ENCODE results near the gene CDK6. TPM values are rescaled to one million over a fixed set of nuclear protein-coding genes. Genes with fewer than 3 reads are reported as not detected.

The CDK6 gene
- polyA plus RNA-seq, 2 of the 4 experiments (the other 2 are of a cell fraction): 13.6 to 25.9 TPM

DNA sequence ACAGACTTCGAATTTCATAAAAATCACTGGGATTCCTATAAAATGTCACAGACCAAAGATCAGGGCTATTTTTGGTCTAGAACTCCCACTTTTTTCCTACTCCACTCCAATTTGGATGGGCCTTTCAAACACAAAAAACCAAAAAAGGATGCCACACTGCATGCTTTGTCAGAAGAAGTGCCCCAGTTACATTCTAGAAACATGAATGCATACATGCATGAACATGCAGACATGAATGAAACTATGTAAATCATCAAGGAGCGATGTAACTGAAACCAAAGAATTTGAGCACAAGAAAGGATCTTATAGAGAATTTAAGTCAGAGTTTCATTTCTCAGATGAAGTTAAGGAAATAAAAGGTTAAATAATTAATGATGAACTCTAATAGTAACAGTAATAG is 214.3 kb downstream of the CDK6 start (continued):
- TF ChIP-seq, protein P1, sequence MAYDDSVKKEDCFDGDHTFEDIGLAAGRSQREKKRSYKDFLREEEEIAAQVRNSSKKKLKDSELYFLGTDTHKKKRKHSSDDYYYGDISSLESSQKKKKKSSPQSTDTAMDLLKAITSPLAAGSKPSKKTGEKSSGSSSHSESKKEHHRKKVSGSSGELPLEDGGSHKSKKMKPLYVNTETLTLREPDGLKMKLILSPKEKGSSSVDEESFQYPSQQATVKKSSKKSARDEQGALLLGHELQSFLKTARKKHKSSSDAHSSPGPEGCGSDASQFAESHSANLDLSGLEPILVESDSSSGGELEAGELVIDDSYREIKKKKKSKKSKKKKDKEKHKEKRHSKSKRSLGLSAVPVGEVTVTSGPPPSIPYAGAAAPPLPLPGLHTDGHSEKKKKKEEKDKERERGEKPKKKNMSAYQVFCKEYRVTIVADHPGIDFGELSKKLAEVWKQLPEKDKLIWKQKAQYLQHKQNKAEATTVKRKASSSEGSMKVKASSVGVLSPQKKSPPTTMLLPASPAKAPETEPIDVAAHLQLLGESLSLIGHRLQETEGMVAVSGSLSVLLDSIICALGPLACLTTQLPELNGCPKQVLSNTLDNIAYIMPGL (CRISPR knock-in tag; IDR thresholded peaks at IDR 0.05; ENCODE audit: borderline replicate concordance): no peak
- TF ChIP-seq JUN (IDR thresholded peaks at IDR 0.05): no peak

DNA sequence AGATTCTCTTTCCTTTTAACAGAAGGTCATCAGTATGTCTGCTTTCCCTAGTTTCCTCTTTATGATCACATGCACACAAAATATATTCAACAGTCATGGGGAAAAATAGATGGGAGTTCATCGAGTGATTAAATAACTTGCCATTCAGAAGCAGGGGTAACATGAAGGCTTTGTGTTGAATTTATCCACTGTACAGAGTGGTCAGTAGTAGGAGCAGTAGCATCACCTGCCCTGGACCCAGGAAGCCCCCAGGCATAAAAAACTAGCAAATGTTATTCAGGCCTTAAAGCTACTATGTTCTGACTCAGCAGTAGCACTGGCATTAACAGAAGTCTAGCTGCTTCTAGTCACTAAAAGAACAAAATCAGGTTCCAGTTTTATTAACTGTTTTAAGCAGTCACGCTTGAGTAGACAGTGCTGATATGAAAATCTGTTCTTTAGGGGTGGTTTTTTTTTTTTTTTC is 214.8 kb downstream of the CDK6 start:
- DNase-seq (ENCODE audit: low read depth in 1 of 2, low spot score in 1 of 2): no peak
- TF ChIP-seq, protein P2, sequence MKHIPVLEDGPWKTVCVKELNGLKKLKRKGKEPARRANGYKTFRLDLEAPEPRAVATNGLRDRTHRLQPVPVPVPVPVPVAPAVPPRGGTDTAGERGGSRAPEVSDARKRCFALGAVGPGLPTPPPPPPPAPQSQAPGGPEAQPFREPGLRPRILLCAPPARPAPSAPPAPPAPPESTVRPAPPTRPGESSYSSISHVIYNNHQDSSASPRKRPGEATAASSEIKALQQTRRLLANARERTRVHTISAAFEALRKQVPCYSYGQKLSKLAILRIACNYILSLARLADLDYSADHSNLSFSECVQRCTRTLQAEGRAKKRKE (CRISPR knock-in tag; IDR thresholded peaks at IDR 0.05; ENCODE audit: low read depth): no peak
- TF ChIP-seq ZC3H11A (IDR thresholded peaks at IDR 0.05): no peak
- no peak for TF ChIP-seq GATA3 (IDR thresholded peaks at IDR 0.05; ENCODE audit: borderline replicate concordance)
- no peak for TF ChIP-seq HOXA7 (CRISPR knock-in tag; IDR thresholded peaks at IDR 0.05)
- TF ChIP-seq, protein P3, sequence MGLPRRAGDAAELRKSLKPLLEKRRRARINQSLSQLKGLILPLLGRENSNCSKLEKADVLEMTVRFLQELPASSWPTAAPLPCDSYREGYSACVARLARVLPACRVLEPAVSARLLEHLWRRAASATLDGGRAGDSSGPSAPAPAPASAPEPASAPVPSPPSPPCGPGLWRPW (IDR thresholded peaks at IDR 0.05): no peak
- TF ChIP-seq HOXB13 (CRISPR knock-in tag; IDR thresholded peaks at IDR 0.05; ENCODE audit: low read depth): no peak
- no peak for TF ChIP-seq NPAS2 (CRISPR knock-in tag; IDR thresholded peaks at IDR 0.05; ENCODE audit: borderline replicate concordance)
- no peak for TF ChIP-seq FOSL2 (IDR thresholded peaks at IDR 0.05)
- no peak for TF ChIP-seq FOSL2 (CRISPR knock-in tag; IDR thresholded peaks at IDR 0.05)
- no peak for TF ChIP-seq SMC3 (IDR thresholded peaks at IDR 0.05)
- TF ChIP-seq, protein P4, sequence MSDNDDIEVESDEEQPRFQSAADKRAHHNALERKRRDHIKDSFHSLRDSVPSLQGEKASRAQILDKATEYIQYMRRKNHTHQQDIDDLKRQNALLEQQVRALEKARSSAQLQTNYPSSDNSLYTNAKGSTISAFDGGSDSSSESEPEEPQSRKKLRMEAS (IDR thresholded peaks at IDR 0.05): no peak
- TF ChIP-seq EHF (CRISPR knock-in tag; IDR thresholded peaks at IDR 0.05): no peak
- TF ChIP-seq CHD4 (IDR thresholded peaks at IDR 0.05; ENCODE audit: borderline replicate concordance): no peak
- no peak for TF ChIP-seq BHLHE40 (IDR thresholded peaks at IDR 0.05; ENCODE audit: low read depth, low read length)
- TF ChIP-seq, protein P5, sequence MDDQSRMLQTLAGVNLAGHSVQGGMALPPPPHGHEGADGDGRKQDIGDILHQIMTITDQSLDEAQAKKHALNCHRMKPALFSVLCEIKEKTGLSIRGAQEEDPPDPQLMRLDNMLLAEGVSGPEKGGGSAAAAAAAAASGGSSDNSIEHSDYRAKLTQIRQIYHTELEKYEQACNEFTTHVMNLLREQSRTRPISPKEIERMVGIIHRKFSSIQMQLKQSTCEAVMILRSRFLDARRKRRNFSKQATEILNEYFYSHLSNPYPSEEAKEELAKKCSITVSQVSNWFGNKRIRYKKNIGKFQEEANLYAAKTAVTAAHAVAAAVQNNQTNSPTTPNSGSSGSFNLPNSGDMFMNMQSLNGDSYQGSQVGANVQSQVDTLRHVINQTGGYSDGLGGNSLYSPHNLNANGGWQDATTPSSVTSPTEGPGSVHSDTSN (IDR thresholded peaks at IDR 0.05): no peak
- no peak for TF ChIP-seq MAZ (IDR thresholded peaks at IDR 0.05; ENCODE audit: borderline replicate concordance, low read depth, low read length)
- TF ChIP-seq SREBF2 (IDR thresholded peaks at IDR 0.05): no peak
- TF ChIP-seq, protein P1 (CRISPR knock-in tag; IDR thresholded peaks at IDR 0.05; ENCODE audit: borderline replicate concordance): no peak
- no peak for TF ChIP-seq HOXB5 (CRISPR knock-in tag; IDR thresholded peaks at IDR 0.05)
- peak overlapping the region; percentile 38 for H3K4me2 ChIP-seq
- WGBS (ENCODE audit: missing lambda C conversion rate): 64% methylated on average over 2 of the region's 2 CpGs
- ChIA-PET CTCF (interaction anchor here (0.6 to 6.4 kb wide), 44 partner anchors 7 to 530 kb away, joined by 3 to 62 read pairs (median 4); no protein-coding TSS in a partner anchor), POLR2A (interaction anchor here (0.7 kb wide), 1 partner anchor 74 kb away, joined by 3 read pairs; no protein-coding TSS in a partner anchor)
- H3K4me3 ChIP-seq: no peak overlapping the region
- ATAC-seq: peak; percentile 59 to 71
- H3K4me1 ChIP-seq: peaks cover 28% of the 10 kb centered on the region
- H3K9me3 ChIP-seq: no peaks in the 10 kb centered on the region
- peak overlapping the region; percentile 50 to 78 for H3K27ac ChIP-seq
- no peak for FAIRE-seq

Data from A549 (cell line).